HG02763 (cell line): Measurements from ENCODE around the gene SHOC2.

ENCODE experiments used
- ATAC-seq: cut with Tn5 transposase; IDR thresholded peaks from one replicate; pipeline ENCODE4 v1.9.1; 2021; ENCODE audit warnings: mild to moderate bottlenecking, moderate library complexity; ENCODE audit not compliant: unreplicated experiment

The SHOC2 gene

GRCh38 chr10:111037858-111038257 is 118.5 kb downstream of the SHOC2 start:
- ATAC-seq = no peak

- no peak for ATAC-seq
These were observed 120.1 kb downstream of the SHOC2 start for GRCh38 chr10:111039522-111039921.

GRCh38 chr10:111057006-111057405 is 137.6 kb downstream of the SHOC2 start:
- ATAC-seq = no peak
